ENCODE data around the gene LIN37.

Gene LIN37

DNA sequence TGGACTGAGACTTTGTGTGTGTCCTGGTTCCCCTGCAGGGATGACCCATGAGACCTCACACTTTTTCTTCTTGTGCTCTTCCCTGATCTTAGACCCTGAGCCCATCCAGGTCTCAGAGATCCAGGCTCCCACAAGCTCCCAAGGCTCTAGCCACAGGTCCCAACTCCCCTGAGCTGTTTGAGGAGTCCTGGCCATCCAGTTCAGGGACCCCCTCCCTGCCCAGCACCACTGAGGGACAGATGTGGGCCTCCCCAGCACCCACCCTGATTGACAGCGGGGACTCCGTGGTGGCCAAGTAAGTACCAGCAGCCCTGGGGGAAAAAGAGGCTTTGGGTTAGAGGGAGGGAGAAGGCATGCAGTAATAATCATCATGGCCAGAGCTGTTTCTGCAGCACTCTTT lies 11.3 kb downstream of the LIN37 start:
- Histone ChIP-seq H4K8ac (ENCODE audit: low read length) (no peak overlapping the region), H3K9ac (ENCODE audit: low read length) (peak overlapping the region; percentile 18), H3K27me3 (ENCODE audit: control insufficient read depth in 1 of 2, insufficient read depth in 1 of 2, low read length in 2 of 2) (no peaks in the 10 kb centered on the region), H2AFZ (ENCODE audit: low read depth, low read length) (no peak overlapping the region), H2BK120ac (ENCODE audit: low read depth, low read length) (no peak overlapping the region), H3K79me1 (replicated peaks; ENCODE audit: low read length, poor library complexity, severe bottlenecking) (peaks cover 29% of the 10 kb centered on the region), H2BK15ac (ENCODE audit: low read depth, poor library complexity, severe bottlenecking) (no peak overlapping the region), H3K4ac (ENCODE audit: low read depth in 1 of 2, low read length in 2 of 2) (no peak overlapping the region), H4K91ac (ENCODE audit: low read length) (no peak overlapping the region), H2BK12ac (ENCODE audit: low read length in 2 of 2) (no peak overlapping the region), H3K14ac (ENCODE audit: low read length in 2 of 2) (no peak overlapping the region), H3K27ac (ENCODE audit: low read length, poor library complexity, severe bottlenecking) (no peak overlapping the region), H3K18ac (ENCODE audit: low read depth in 1 of 2, low read length in 2 of 2) (no peak overlapping the region), H3K23ac (ENCODE audit: low read length in 2 of 2) (no peak overlapping the region), H3K4me2 (ENCODE audit: low read length, poor library complexity, severe bottlenecking) (no peak overlapping the region), H3K4me1 (ENCODE audit: control insufficient read depth, insufficient read depth, low read depth, low read length) (peaks cover 38% of the 10 kb centered on the region), H2BK5ac (ENCODE audit: low read depth, low read length, poor library complexity, severe bottlenecking) (no peak overlapping the region), H2AK5ac (ENCODE audit: low read length, severe bottlenecking) (no peak overlapping the region), H3K36me3 (ENCODE audit: control insufficient read depth in 1 of 2, insufficient read depth in 2 of 2, low read depth in 1 of 2, low read length in 2 of 2) (peaks cover 38 to 53% of the 10 kb centered on the region in 2 experiments), H3K4me3 (ENCODE audit: insufficient read depth in 1 of 2, low read depth in 1 of 2, low read length in 2 of 2) (peak overlapping the region in 1 of 2 experiments; percentile 99), H3K9me3 (ENCODE audit: control insufficient read depth, low read length) (no peaks in the 10 kb centered on the region)
- no peak for DNase-seq
- 100% methylated on average over 2 of the region's 2 CpGs for WGBS

DNA sequence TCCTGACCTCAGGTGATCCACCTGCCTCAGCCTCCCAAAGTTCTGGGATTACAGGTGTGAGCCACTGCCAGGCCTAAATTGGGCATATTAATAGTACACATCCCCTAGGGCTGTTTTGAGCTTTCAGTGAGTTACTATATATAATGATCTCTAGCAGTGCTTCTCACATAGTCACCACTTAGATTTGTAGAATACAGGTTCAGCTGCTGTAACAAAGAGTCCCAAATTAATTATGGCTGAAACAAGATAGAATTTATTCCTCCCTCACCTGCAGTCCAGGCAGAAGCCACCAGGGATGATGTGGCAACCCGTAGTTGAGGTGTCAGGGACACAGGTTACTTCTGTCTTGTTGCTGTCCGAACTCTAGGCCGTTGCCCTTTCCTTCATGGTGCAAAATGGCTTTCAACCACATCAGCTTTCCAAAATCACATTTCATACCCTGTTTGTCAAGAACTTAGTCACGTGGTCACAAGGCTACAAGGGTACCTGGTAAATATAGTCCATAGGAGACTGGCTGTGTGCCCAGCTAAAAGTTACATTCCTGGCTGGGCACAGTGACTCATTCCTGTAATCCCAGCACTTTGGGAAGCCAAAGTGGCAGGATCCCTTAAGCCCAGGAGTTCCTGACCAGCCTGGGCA lies 12.5 kb downstream of the LIN37 start:
- H3K36me3 ChIP-seq (ENCODE audit: control insufficient read depth in 1 of 2, insufficient read depth in 2 of 2, low read depth in 1 of 2, low read length in 2 of 2): peaks cover 49 to 51% of the 10 kb centered on the region in 2 experiments
- no peak overlapping the region for H2BK5ac ChIP-seq (ENCODE audit: low read depth, low read length, poor library complexity, severe bottlenecking)
- no peak for DNase-seq
- H3K4me2 ChIP-seq (ENCODE audit: low read length, poor library complexity, severe bottlenecking): no peak overlapping the region
- no peak overlapping the region for H2BK120ac ChIP-seq (ENCODE audit: low read depth, low read length)
- H3K4me1 ChIP-seq (ENCODE audit: control insufficient read depth, insufficient read depth, low read depth, low read length): peaks cover 31% of the 10 kb centered on the region
- WGBS: over 99% methylated on average over 4 of the region's 4 CpGs
- H3K4me3 ChIP-seq (ENCODE audit: insufficient read depth in 1 of 2, low read depth in 1 of 2, low read length in 2 of 2): no peak overlapping the region
- H4K91ac ChIP-seq (ENCODE audit: low read length): no peak overlapping the region
- no peak overlapping the region for H3K23ac ChIP-seq (ENCODE audit: low read length in 2 of 2)
- H2BK15ac ChIP-seq (ENCODE audit: low read depth, poor library complexity, severe bottlenecking): no peak overlapping the region
- H4K8ac ChIP-seq (ENCODE audit: low read length): no peak overlapping the region
- peaks cover 26% of the 10 kb centered on the region for H3K79me1 ChIP-seq (replicated peaks; ENCODE audit: low read length, poor library complexity, severe bottlenecking)
- no peaks in the 10 kb centered on the region for H3K9me3 ChIP-seq (ENCODE audit: control insufficient read depth, low read length)
- H3K27ac ChIP-seq (ENCODE audit: low read length, poor library complexity, severe bottlenecking): no peak overlapping the region
- no peak overlapping the region for H3K14ac ChIP-seq (ENCODE audit: low read length in 2 of 2)
- H3K4ac ChIP-seq (ENCODE audit: low read depth in 1 of 2, low read length in 2 of 2): no peak overlapping the region
- no peak overlapping the region for H2AFZ ChIP-seq (ENCODE audit: low read depth, low read length)
- no peak overlapping the region for H2AK5ac ChIP-seq (ENCODE audit: low read length, severe bottlenecking)
- H3K27me3 ChIP-seq (ENCODE audit: control insufficient read depth in 1 of 2, insufficient read depth in 1 of 2, low read length in 2 of 2): no peaks in the 10 kb centered on the region
- H3K18ac ChIP-seq (ENCODE audit: low read depth in 1 of 2, low read length in 2 of 2): no peak overlapping the region
- no peak overlapping the region for H2BK12ac ChIP-seq (ENCODE audit: low read length in 2 of 2)
- no peak overlapping the region for H3K9ac ChIP-seq (ENCODE audit: low read length)

DNA sequence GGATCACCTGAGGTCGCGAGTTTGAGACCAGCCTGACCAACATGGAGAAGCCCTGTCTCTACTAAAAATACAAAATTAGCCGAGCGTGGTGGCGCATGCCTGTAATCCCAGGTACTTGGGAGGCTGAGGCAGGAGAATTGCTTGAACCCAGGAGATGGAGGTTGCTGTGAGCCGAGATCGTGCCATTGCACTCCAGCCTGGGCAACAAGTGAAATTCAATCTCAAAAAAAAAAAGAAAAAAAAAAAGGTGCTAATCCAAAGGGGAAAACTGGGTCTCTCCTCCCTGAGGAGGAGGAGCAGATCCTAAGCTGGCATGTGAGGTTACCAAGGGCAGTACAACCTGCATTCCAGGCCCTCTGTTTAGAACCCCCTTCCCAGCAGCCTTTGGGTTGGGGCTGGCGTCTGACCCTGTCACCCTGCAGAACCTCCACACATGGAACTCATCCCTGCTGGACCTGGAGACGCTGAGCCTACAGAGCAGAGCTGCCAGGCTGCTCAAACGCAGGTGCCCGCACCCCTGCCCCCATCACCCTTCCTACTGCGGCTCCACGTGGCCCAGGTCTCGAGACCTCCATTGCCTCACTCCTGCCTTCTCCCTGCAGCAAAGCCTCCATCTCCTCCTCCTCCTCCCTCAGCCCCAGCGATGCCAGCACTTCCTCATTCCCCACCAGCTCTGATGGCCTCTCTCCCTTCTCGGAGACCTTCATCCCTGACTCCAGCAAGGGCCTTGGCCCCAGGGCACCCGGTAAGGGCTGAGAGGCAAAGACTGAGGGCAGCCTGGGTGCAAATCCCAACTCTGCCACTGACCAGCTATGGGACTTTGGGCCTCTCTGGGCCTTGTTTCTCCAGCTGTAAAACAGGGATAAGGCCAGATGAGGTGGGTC lies 16.3 kb downstream of the LIN37 start:
- Histone ChIP-seq H2BK12ac (ENCODE audit: low read length in 2 of 2) (no peak overlapping the region), H3K4me3 (ENCODE audit: insufficient read depth in 1 of 2, low read depth in 1 of 2, low read length in 2 of 2) (no peak overlapping the region), H3K4ac (ENCODE audit: low read depth in 1 of 2, low read length in 2 of 2) (no peak overlapping the region), H4K8ac (ENCODE audit: low read length) (no peak overlapping the region), H3K36me3 (ENCODE audit: control insufficient read depth in 1 of 2, insufficient read depth in 2 of 2, low read depth in 1 of 2, low read length in 2 of 2) (peaks cover 60 to 67% of the 10 kb centered on the region in 2 experiments), H3K27ac (ENCODE audit: low read length, poor library complexity, severe bottlenecking) (no peak overlapping the region), H2BK120ac (ENCODE audit: low read depth, low read length) (no peak overlapping the region), H3K27me3 (ENCODE audit: control insufficient read depth in 1 of 2, insufficient read depth in 1 of 2, low read length in 2 of 2) (no peaks in the 10 kb centered on the region), H3K4me2 (ENCODE audit: low read length, poor library complexity, severe bottlenecking) (no peak overlapping the region), H3K18ac (ENCODE audit: low read depth in 1 of 2, low read length in 2 of 2) (no peak overlapping the region), H3K9ac (ENCODE audit: low read length) (no peak overlapping the region), H3K4me1 (ENCODE audit: control insufficient read depth, insufficient read depth, low read depth, low read length) (peaks cover 19% of the 10 kb centered on the region), H3K9me3 (ENCODE audit: control insufficient read depth, low read length) (no peaks in the 10 kb centered on the region), H2BK5ac (ENCODE audit: low read depth, low read length, poor library complexity, severe bottlenecking) (no peak overlapping the region), H4K91ac (ENCODE audit: low read length) (no peak overlapping the region), H2AK5ac (ENCODE audit: low read length, severe bottlenecking) (no peak overlapping the region), H2BK15ac (ENCODE audit: low read depth, poor library complexity, severe bottlenecking) (no peak overlapping the region), H2AFZ (ENCODE audit: low read depth, low read length) (no peak overlapping the region), H3K23ac (ENCODE audit: low read length in 2 of 2) (no peak overlapping the region), H3K79me1 (replicated peaks; ENCODE audit: low read length, poor library complexity, severe bottlenecking) (peaks cover 30% of the 10 kb centered on the region), H3K14ac (ENCODE audit: low read length in 2 of 2) (no peak overlapping the region)
- no peak for DNase-seq
- WGBS: 98% methylated on average over 15 of the region's 17 CpGs

DNA sequence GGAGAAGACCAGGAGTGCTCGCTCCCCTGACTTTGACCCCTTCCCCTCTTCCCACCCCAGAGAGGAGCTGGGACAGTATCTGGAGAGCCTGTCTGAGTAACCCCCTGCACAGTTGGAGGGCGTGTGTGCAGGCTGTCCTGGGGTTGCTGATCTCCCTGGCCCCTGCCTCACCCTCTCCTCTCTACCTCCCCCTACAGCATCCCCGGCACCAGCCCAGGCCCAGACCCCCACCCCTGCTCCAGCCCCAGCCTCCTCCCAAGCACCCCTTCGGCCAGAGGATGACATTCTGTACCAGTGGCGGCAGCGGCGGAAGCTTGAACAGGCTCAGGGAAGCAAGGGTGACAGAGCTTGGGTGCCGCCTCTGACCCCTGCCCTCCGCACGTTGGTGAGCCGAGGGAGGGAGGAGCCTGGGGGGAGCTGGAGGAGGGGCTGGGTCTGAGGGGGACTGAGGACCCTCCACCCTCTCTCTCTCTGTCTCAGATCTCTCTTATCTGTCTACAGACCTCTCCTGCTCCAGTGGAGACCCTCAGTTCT lies 18.3 kb downstream of the LIN37 start:
- H3K27ac ChIP-seq (ENCODE audit: low read length, poor library complexity, severe bottlenecking): no peak overlapping the region
- H3K79me1 ChIP-seq (replicated peaks; ENCODE audit: low read length, poor library complexity, severe bottlenecking): peaks cover 18% of the 10 kb centered on the region
- H3K36me3 ChIP-seq (ENCODE audit: control insufficient read depth in 1 of 2, insufficient read depth in 2 of 2, low read depth in 1 of 2, low read length in 2 of 2): peaks cover 43 to 53% of the 10 kb centered on the region in 2 experiments
- no peak overlapping the region for H3K9ac ChIP-seq (ENCODE audit: low read length)
- no peak overlapping the region for H3K23ac ChIP-seq (ENCODE audit: low read length in 2 of 2)
- H4K91ac ChIP-seq (ENCODE audit: low read length): no peak overlapping the region
- no peaks in the 10 kb centered on the region for H3K27me3 ChIP-seq (ENCODE audit: control insufficient read depth in 1 of 2, insufficient read depth in 1 of 2, low read length in 2 of 2)
- H2AK5ac ChIP-seq (ENCODE audit: low read length, severe bottlenecking): no peak overlapping the region
- H3K4me3 ChIP-seq (ENCODE audit: insufficient read depth in 1 of 2, low read depth in 1 of 2, low read length in 2 of 2): no peak overlapping the region
- H3K4me2 ChIP-seq (ENCODE audit: low read length, poor library complexity, severe bottlenecking): no peak overlapping the region
- H2BK15ac ChIP-seq (ENCODE audit: low read depth, poor library complexity, severe bottlenecking): no peak overlapping the region
- 92% methylated on average over 7 of the region's 11 CpGs for WGBS
- no peak overlapping the region for H3K18ac ChIP-seq (ENCODE audit: low read depth in 1 of 2, low read length in 2 of 2)
- no peak overlapping the region for H2BK12ac ChIP-seq (ENCODE audit: low read length in 2 of 2)
- DNase-seq: no peak
- H2BK5ac ChIP-seq (ENCODE audit: low read depth, low read length, poor library complexity, severe bottlenecking): no peak overlapping the region
- H2BK120ac ChIP-seq (ENCODE audit: low read depth, low read length): no peak overlapping the region
- no peak overlapping the region for H3K14ac ChIP-seq (ENCODE audit: low read length in 2 of 2)
- H3K4ac ChIP-seq (ENCODE audit: low read depth in 1 of 2, low read length in 2 of 2): no peak overlapping the region
- no peak overlapping the region for H4K8ac ChIP-seq (ENCODE audit: low read length)
- H3K9me3 ChIP-seq (ENCODE audit: control insufficient read depth, low read length): no peaks in the 10 kb centered on the region
- H2AFZ ChIP-seq (ENCODE audit: low read depth, low read length): no peak overlapping the region
- H3K4me1 ChIP-seq (ENCODE audit: control insufficient read depth, insufficient read depth, low read depth, low read length): peaks cover 12% of the 10 kb centered on the region

Data from mesenchymal stem cell (in vitro differentiated cells and primary cell).